GM18498 (cell line): ENCODE measurements around the gene AUTS2.

Experiments
- ATAC-seq: cut with Tn5 transposase; IDR thresholded peaks from one replicate; pipeline ENCODE4 v1.9.1; 2021; ENCODE audit warnings: mild to moderate bottlenecking, moderate library complexity; ENCODE audit not compliant: unreplicated experiment

AUTS2 gene

DNA sequence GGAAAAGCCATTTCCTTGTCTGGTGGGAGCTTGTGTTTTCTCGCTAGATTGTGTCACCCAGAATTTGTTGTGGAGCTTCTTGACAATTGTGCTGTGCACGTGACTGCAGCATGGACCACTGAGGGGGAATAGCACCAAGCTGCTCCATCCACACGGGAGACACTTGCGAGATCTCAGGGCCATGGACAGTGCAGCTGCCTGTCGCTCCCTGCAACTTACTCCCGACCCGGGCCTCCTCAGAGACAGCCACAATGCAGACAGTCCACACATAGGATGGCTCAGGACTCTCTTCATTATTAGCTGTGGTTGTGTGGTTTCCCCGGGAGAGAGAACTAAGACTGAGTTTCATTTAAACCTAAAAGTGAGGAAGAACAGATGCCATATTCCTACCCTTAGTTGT, 860.5 kb downstream of the AUTS2 start:
- ATAC-seq: no peak

- no peak for ATAC-seq
Observed at GRCh38 chr7:70459546-70459945, 861.3 kb downstream of the AUTS2 start.

GRCh38 chr7:70460071-70460470, 861.8 kb downstream of the AUTS2 start:
- ATAC-seq: no peak

DNA sequence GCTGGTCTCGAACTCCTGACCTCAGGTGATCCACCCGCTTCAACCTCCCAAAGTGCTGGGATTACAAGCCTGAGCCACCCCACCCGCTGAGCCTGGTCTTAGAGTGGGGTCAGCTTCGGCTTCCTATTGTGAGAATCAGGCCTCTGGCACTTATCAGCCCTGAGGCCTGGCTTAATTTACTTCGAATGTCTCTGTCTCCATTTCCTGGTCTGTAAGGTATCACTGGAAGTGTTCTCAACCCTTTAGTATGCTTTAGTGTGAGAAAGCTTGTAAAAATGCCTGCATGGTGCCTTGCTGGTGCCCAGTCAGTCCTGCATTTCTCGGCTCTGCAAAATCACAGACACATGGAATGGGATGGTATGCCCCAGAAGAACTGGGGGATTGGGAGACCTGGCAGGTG, 862.3 kb downstream of the AUTS2 start:
- no peak for ATAC-seq

- ATAC-seq: no peak
Observed at GRCh38 chr7:70463352-70463938, 865.2 kb downstream of the AUTS2 start.

DNA sequence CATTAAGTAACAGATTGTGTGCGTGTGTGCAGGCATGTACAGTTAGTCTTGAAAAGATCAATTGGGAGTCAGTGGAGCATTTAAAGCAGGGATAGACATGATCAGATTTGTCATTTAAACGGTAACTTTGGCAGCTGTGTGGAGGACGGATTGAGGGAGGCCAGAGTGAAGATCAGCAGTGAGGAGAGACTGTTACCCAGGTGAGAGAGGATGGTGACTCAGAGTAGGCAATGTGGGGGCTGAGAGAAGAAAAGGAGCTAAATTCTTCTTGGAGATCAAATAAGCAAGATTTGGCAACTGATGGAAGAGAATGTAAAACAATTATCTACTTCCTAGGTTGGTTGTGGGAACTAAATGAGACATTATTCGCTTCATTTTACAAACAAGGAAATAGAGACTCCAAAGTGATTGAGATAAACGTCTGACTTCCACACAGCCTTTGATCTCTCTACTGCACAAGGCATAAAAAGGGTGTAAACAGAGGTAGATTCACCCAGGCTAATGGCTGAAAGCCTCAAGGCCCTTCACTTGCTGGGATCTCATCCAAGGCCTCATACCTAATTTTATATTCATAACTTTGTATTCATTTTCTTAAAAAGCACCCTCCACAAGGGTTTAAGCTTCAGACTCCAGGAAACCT, 868.6 kb downstream of the AUTS2 start:
- ATAC-seq: no peak

- no peak for ATAC-seq
Observed at GRCh38 chr7:70470746-70471145, 872.5 kb downstream of the AUTS2 start.

GRCh38 chr7:70472601-70473237, 874.4 kb downstream of the AUTS2 start:
- no peak for ATAC-seq

DNA sequence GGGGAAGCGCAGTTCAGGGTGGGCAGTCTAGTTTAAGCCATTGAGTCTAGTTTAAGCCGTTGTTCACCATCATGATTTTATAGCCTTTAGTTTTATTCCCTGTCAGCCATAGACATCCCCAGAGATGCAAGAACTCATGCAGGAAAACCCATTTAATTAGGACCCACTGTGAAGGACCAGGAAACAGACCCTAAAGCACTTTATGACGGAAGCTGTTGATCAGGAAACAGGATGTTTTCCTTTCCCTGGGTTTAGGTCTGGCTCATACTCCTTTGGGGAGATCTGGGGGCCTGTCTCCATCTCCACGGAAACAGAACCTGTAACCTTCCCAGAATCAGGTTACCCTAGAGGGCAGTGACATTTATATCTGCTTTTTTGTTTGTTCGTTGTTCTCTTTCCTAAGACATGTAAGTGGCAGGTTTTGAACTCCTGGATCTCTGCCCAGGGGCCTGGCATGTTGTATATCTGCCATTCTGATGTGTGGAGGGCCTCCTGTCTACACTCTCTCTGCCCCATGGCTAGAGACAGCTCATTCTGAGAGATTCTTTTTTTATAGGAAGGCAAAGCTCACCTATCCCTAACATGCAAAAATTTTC, 876.5 kb downstream of the AUTS2 start:
- no peak for ATAC-seq

DNA sequence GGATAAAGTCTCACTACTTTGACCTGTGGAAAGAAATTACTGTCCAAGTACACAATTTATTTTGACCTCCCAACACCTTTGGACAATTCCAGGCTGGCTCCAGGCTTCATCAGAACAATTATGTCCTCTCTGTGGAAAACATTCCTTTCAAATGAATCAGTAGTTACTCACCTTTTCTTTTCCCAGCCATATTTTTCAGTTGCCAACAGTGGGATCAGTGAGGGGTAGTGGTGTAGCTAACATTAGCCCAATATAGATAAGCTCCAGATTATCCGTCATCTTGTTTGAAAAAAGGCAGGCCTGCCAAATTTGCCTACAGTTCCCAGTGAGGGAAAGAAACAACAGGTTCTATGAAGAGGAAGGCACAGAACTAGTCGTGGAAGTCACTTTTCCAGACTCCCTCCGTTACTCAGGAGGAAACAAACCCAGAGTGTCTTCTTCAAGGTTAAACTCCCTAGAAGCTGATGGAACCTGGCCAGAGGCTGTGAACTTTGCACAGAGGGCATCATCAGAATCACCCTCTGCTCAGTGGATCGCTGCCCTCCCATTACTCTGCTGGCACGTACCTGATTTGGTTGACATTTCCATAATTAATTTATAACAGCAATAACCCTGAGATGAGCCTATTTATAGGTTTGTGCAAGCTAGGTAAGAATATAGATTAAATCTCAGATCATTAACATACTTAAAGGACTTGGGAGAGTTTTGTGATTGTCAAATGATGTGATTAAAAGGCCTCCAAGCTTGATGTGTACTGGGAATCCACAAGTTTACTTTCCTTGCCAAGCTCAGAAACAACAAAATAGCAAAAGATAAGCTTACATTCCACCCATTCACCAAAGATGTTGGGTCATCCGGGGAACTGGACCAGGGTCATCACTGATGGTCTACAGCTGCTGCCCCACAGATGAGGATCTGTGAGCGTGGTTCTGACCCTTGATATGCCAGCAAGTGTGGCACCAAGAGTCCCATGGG, 879.0 kb downstream of the AUTS2 start:
- ATAC-seq: no peak

DNA sequence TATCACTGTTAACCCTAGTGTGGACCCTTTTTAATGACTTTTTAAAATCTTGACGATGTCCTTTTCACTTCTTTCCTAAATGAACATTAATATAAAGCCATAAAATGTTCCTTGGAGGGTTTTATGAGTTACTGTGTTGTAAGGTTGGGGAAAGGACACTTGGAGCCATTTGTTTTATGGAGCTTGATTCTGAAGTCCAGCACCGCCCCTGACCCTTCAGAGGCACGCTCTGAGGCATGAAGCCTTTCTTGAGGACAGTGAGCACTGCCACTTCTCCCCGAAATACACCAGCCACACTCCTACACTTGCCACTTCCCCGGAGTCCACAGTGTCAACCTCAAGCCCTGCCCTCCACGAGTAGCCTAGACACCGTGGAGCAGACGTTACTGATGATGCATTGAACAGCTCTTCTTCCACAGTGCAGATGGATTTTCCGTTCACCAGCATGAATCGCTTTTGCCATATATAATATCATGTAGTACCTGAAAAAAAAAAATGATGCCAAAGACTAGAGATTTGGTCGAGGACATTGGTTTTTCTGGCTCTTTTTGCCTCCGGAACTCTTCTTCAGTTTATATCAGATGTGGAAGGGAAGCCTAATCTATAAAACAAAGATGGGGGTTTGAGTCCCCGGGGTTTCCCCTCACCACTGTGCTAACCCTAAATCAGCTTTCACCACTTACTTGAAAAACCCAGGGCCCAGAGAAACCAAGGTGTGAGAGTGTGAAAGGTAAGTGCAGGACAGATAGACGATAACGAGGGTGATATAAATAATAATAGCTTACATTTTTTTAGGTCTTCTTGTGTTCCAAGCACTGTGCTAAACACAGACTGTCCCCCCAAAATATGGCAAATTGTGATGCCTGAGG, 881.1 kb downstream of the AUTS2 start:
- ATAC-seq: no peak

DNA sequence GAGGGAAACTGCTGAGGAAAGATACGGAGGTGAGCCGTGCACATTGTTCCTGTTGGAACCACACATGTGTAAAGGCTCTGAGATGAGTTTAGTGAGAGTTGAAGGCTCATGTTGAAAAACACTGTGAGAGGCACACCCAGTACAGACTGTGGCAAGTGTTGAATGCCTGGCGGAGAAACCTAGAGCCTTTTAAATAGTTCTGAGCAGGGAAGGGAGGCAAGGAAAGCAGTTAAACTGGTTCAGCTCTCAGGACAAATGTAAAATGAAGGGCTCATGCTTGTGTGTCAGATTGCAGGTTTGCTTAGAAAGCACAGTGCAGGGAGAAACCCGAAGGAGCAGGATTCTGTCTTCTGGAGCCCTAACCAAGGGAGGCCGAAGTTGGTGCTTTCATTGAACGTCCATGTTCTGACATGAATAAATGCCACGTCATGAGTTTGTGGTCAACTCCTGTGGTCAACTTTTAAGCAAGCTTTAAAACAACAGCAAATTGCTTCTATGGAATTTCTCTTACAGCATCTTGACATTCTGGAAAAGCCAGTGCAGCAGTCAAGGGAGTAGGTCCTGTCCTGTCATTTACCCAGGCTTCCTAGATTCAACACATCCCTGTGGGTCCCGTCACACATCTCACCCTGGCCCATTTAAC, 882.8 kb downstream of the AUTS2 start:
- ATAC-seq: no peak

DNA sequence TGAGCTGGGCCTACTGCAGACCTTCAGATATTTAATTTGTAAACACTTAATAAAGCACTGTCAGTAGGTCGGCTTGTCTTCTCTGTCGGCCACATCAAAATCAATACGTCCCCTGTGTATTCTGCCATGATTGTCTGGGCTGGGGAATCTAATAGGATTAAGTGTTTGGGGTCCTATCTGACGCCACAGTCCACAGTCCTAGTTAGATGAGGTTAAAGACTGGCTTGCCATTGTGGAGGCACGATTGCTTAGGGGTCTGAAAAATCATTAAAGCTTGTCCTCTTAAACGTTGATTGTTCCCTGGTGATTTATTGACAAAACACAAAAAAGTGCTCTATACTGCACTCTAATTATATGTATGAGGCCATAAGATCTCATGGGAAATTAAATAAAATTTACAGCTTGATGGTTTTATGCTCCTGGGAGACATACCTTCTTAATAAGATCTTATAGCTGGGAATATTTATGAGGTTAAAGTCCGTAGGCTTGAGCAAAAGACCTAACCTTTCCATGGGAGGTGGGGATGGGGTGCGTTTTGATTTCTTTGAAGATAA, 883.4 kb downstream of the AUTS2 start:
- ATAC-seq: no peak

DNA sequence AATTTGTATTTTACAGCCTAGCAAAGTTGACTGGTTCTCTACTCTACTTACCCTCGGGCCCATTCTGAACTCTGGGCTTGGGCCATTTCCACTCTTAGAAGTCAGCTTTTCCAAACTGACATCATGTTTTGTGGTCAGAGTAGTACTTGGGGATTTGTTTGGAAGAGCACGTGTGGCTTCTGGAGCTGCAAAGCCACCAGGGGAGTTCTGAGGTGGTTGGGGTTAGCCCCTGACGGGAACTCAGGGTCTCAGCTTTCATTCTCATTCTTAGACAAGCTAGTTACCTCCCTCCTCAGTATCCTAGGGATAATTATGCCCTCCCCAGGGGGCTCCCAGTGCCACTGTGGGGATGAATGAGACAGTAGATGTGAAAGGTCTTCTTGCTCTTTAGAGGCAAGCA, 886.0 kb downstream of the AUTS2 start:
- ATAC-seq: no peak

DNA sequence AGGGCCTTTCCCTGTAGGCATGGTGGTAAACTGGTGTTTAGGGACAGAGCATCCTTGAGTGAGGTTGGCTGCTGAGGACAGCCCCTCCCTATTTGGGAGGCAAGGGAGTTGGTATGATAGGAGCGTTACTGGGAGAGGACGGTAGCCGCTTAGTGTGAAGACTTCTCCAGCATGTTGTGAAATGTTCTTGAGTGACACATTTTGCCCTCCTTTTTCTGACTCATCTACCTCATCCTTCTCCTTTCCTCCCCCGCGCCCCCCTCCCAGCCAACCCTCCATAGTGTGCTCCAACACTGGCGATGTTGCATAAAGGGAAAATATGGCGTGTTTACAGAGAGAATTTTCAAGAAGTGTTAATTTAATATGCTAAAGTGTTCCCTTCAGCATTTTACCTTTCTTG, 888.7 kb downstream of the AUTS2 start:
- ATAC-seq: no peak

- no peak for ATAC-seq
Observed at GRCh38 chr7:70487428-70487827, 889.2 kb downstream of the AUTS2 start.

GRCh38 chr7:70487886-70488285, 889.6 kb downstream of the AUTS2 start:
- no peak for ATAC-seq

GRCh38 chr7:70489813-70490212, 891.5 kb downstream of the AUTS2 start:
- no peak for ATAC-seq

- no peak for ATAC-seq
Observed at GRCh38 chr7:70492625-70493024, 894.4 kb downstream of the AUTS2 start.
